Sigmoid colon (tissue), 7 donors: ENCODE data around the gene PXDN. TPM values are rescaled to one million over a fixed set of nuclear protein-coding genes. Genes with fewer than 3 reads are reported as not detected.

Source experiments
- DNase-seq: peaks from one replicate; pipeline ENCODE4 v3.0.0-alpha.2; 2019
- H3K27ac ChIP-seq, 4 donors: fragments of 200-600 bp; sonication (generic); one replicate each; pipeline ENCODE4 v1.5.1; 2016 to 2019; ENCODE audit warnings: mild to moderate bottlenecking in 1 of 4
- H3K27me3 ChIP-seq, 3 donors: fragments of 200-600 bp; sonication (generic); one replicate each; pipeline ENCODE4 v1.5.1; 2019; ENCODE audit warnings: mild to moderate bottlenecking in 1 of 3
- H3K36me3 ChIP-seq, 4 donors: fragments of 200-600 bp; sonication (generic); one replicate each; pipeline ENCODE4 v1.5.1; 2016 to 2019
- H3K4me1 ChIP-seq, 4 donors: fragments of 200-600 bp; sonication (generic); one replicate each; pipeline ENCODE4 v1.5.1; 2017 to 2019
- H3K4me3 ChIP-seq, 4 donors: fragments of 200-600 bp; sonication (generic); one replicate each; pipeline ENCODE4 v1.5.1; 2017 to 2019; ENCODE audit warnings: mild to moderate bottlenecking in 2 of 4, moderate library complexity in 1 of 4
- H3K9me3 ChIP-seq, 4 donors: fragments of 200-600 bp in 3 of 4; sonication (generic) in 3 of 4; one replicate each; pipeline versions ENCODE4 v1.5.1 to v1.6.1; 2013 to 2019
- CTCF ChIP-seq, 4 experiments: fragments of 450-650 bp in 3 of 4; fragments of 200-600 bp in 1 of 4; IDR thresholded peaks; one replicate each; pipeline ENCODE4 v1.5.1; 2016 to 2019; ENCODE audit warnings: antibody characterized with exemption in 4 of 4, mild to moderate bottlenecking in 3 of 4, moderate library complexity in 2 of 4
- EP300 ChIP-seq, 4 donors: sonication (generic); formaldehyde crosslinking; IDR thresholded peaks; one replicate each; pipeline ENCODE4 v1.6.1; 2017; ENCODE audit warnings: antibody characterized with exemption in 4 of 4
- POLR2A ChIP-seq, 2 donors: fragments of 450-650 bp; IDR thresholded peaks; one replicate each; pipeline ENCODE4 v1.6.1; 2016; ENCODE audit warnings: antibody characterized with exemption in 2 of 2, mild to moderate bottlenecking in 2 of 2, moderate library complexity in 2 of 2
- POLR2AphosphoS5 ChIP-seq, 4 donors: sonication (generic); formaldehyde crosslinking; IDR thresholded peaks; one replicate each; pipeline ENCODE4 v1.6.1; 2017; ENCODE audit warnings: antibody characterized with exemption in 4 of 4
- WGBS, 2 donors: extraction: QIAGEN DNeasy Blood & Tissue Kit; methylation state at CpG; one replicate each; pipeline ENCODE4 v1.1.7; 2013; 5-methylcytosine and 5-hydroxymethylcytosine counted together
- intact Hi-C: fragments of 100-400 bp; cut with DNase I; formaldehyde crosslinking; loops from one replicate; pipeline ENCODE4 v1.15.1; 2023
- polyA plus RNA-seq, 3 donors: library from polyadenylated mRNA; stranded (reverse); fragments of 200-250 nt; gene quantifications; one replicate each; pipeline ENCODE4 v1.2.3, GENCODE V29; 2013
- total RNA-seq, 4 donors: library from RNA; depleted of rRNA; stranded (reverse); fragments of >200 nt; gene quantifications; one replicate each; pipeline ENCODE4 v1.1.0, GENCODE V29; 2016
- donor health status: healthy with polysubstance abuse.
- donor health status: Bipolar disorder and iron deficiency.
- donor health status: healthy.

The PXDN gene
- total and polyA plus RNA-seq, 7 donors: 1.2 to 126 (median 34.4) TPM

GRCh38 chr2:1609485-1610095 is 134.7 kb downstream of the PXDN start:
- intact Hi-C loops: no loop called here
- Histone ChIP-seq H3K27ac (peak overlapping the region in 2 of 4 donors; percentile 6 to 7), H3K9me3 (no peaks in the 10 kb centered on the region), H3K27me3 (no peaks in the 10 kb centered on the region), H3K36me3 (no peaks in the 10 kb centered on the region), H3K4me3 (no peak overlapping the region), H3K4me1 (peaks cover 0 to 10% (median 0%) of the 10 kb centered on the region in 4 donors)
- no peak for TF ChIP-seq CTCF (IDR thresholded peaks at IDR 0.05)
- TF ChIP-seq POLR2A (IDR thresholded peaks at IDR 0.05): no peak
- no peak for TF ChIP-seq POLR2AphosphoS5 (IDR thresholded peaks at IDR 0.05)
- TF ChIP-seq EP300 (IDR thresholded peaks at IDR 0.05): no peak
- WGBS, 2 donors: 55 to 79% methylated on average over 12 of the region's 12 CpGs
- DNase-seq: peak; percentile 68

- no peaks in the 10 kb centered on the region for H3K9me3 ChIP-seq
- intact Hi-C loops: no loop called here
- no peaks in the 10 kb centered on the region for H3K36me3 ChIP-seq
- peak overlapping the region in 2 of 4 donors; percentile 6 to 7 for H3K27ac ChIP-seq
- H3K4me1 ChIP-seq: peaks cover 0 to 10% (median 0%) of the 10 kb centered on the region in 4 donors
- TF ChIP-seq POLR2AphosphoS5 (IDR thresholded peaks at IDR 0.05) (peak in 2 of 4 donors; percentile 20 to 56), CTCF (IDR thresholded peaks at IDR 0.05) (no peak)
- no peaks in the 10 kb centered on the region for H3K27me3 ChIP-seq
- no peak overlapping the region for H3K4me3 ChIP-seq
- no peak for DNase-seq
- WGBS, 2 donors: 76 to 91% methylated on average over 3 of the region's 3 CpGs
Observed at GRCh38 chr2:1609040-1609439, 135.3 kb downstream of the PXDN start.

GRCh38 chr2:1607971-1608688 is 136.2 kb downstream of the PXDN start:
- 79 to 87% methylated on average over 11 of the region's 11 CpGs for WGBS, 2 donors
- H3K36me3 ChIP-seq: no peaks in the 10 kb centered on the region
- H3K4me1 ChIP-seq: peaks cover 0 to 10% (median 0%) of the 10 kb centered on the region in 4 donors
- no peak for TF ChIP-seq POLR2AphosphoS5 (IDR thresholded peaks at IDR 0.05)
- no peak overlapping the region for H3K27ac ChIP-seq
- intact Hi-C loops: no loop called here
- H3K27me3 ChIP-seq: no peaks in the 10 kb centered on the region
- H3K4me3 ChIP-seq: no peak overlapping the region
- no peaks in the 10 kb centered on the region for H3K9me3 ChIP-seq
- DNase-seq: no peak

- no peak overlapping the region for H3K4me3 ChIP-seq
- no peaks in the 10 kb centered on the region for H3K27me3 ChIP-seq
- intact Hi-C loops: no loop called here
- no peak for DNase-seq
- H3K36me3 ChIP-seq: no peaks in the 10 kb centered on the region
- no peak overlapping the region for H3K27ac ChIP-seq
- WGBS, 2 donors: 88 to 91% methylated on average over 7 of the region's 7 CpGs
- peaks cover 0 to 10% (median 1%) of the 10 kb centered on the region in 4 donors for H3K4me1 ChIP-seq
- no peaks in the 10 kb centered on the region for H3K9me3 ChIP-seq
- no peak for TF ChIP-seq POLR2A (IDR thresholded peaks at IDR 0.05)
- TF ChIP-seq CTCF (IDR thresholded peaks at IDR 0.05): no peak
- TF ChIP-seq EP300 (IDR thresholded peaks at IDR 0.05): no peak
- TF ChIP-seq POLR2AphosphoS5 (IDR thresholded peaks at IDR 0.05): no peak
Observed at GRCh38 chr2:1607236-1607920, 136.9 kb downstream of the PXDN start.
